ENCODE measurements around the gene CTBP2. TPM values are rescaled to one million over a fixed set of nuclear protein-coding genes. Genes with fewer than 3 reads are reported as not detected.

CTBP2 gene
- total and polyA plus RNA-seq, 4 donors: 32.4 to 85.7 (median 68.7) TPM

DNA sequence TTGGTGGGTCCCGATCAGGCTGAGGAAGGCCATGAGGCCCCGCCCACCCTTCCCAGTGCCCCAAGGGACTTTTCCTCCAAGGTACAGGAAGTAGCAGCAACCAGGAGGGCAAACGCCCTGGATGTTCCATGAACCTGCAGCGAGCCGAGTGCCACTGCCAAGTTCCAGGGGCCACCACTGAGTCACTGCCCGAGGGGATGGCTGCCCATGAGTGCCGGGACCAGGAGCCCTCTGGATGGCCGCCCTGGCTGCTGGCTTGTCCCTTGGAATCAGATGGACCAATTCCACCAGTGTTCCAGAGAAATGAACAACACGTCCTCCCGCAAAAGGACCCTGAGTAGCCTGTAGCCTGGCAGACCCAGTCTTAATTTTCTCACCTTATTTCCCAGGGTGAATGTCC is 144.2 kb downstream of the CTBP2 start:
- Histone ChIP-seq H3K27me3 (ENCODE audit: control insufficient read depth in 1 of 2, insufficient read depth in 2 of 2, low read length in 1 of 2) (no peaks in the 10 kb centered on the region), H3K27ac (ENCODE audit: low read depth in 1 of 2, low read length in 2 of 2) (peak overlapping the region; percentile 80 to 98), H3K36me3 (ENCODE audit: control insufficient read depth in 1 of 2, insufficient read depth in 2 of 2, low read length in 1 of 2) (no peaks in the 10 kb centered on the region), H3K4me3 (ENCODE audit: low read length in 2 of 2) (no peak overlapping the region), H3K9me3 (ENCODE audit: control insufficient read depth, low read length) (no peaks in the 10 kb centered on the region), H3K4me1 (ENCODE audit: control insufficient read depth in 1 of 2, insufficient read depth in 2 of 2, low read length in 2 of 2) (peaks cover 0 to 4% of the 10 kb centered on the region in 2 donors)
- DNase-seq (peak; percentile 87 to 92), ATAC-seq (ENCODE audit: low FRiP score) (peak; percentile 81)
- intact Hi-C loops (cut with DNase I): loop anchor here in 1 of 2 donors (5.0 kb wide), 1 partner anchor 46 kb away; no protein-coding TSS in a partner anchor
- WGBS, 2 donors: 8 to 9% methylated on average over 9 to 10 of the region's 10 CpGs

DNA sequence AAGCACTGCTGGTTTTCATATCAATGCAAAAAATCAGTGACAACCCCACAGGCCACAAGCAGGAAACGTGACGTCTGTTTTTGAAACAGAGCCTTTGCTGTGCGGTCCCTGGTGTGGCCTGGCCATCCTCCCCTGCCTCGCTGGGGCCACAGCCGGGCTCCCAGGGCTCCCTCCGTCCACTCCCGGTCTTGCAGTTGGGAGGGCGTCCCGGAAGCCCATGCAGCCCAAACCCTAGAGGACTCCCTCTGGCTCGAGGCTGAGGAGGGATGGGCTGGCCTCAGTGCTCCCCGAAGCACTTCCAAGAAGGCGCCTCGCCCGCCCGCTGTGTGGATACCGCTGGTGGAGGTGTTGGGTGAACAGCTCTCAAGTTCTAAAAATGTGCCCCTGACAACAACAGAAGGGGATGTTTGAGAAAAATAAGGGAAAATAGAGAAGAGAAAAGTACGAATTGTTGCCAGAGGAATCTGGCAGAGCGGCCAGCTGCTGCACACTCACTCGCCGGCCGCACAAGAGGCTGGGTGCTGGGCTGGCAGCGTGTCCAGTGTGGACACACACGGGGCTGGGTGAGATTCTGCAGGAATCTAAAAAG is 144.9 kb downstream of the CTBP2 start:
- H3K27me3 ChIP-seq (ENCODE audit: control insufficient read depth in 1 of 2, insufficient read depth in 2 of 2, low read length in 1 of 2): no peaks in the 10 kb centered on the region
- peaks cover 1 to 4% of the 10 kb centered on the region in 2 donors for H3K4me1 ChIP-seq (ENCODE audit: control insufficient read depth in 1 of 2, insufficient read depth in 2 of 2, low read length in 2 of 2)
- DNase-seq (peak; percentile 82 to 87), ATAC-seq (ENCODE audit: low FRiP score) (peak; percentile 57)
- H3K27ac ChIP-seq (ENCODE audit: low read depth in 1 of 2, low read length in 2 of 2): peak overlapping the region; percentile 80 to 98
- H3K36me3 ChIP-seq (ENCODE audit: control insufficient read depth in 1 of 2, insufficient read depth in 2 of 2, low read length in 1 of 2): no peaks in the 10 kb centered on the region
- H3K4me3 ChIP-seq (ENCODE audit: low read length in 2 of 2): no peak overlapping the region
- 4 to 7% methylated on average over 23 of the region's 23 CpGs for WGBS, 2 donors
- no peaks in the 10 kb centered on the region for H3K9me3 ChIP-seq (ENCODE audit: control insufficient read depth, low read length)
- intact Hi-C loops (cut with DNase I): loop anchor here in 1 of 2 donors (5.0 kb wide), 1 partner anchor 47 kb away; no protein-coding TSS in a partner anchor

DNA sequence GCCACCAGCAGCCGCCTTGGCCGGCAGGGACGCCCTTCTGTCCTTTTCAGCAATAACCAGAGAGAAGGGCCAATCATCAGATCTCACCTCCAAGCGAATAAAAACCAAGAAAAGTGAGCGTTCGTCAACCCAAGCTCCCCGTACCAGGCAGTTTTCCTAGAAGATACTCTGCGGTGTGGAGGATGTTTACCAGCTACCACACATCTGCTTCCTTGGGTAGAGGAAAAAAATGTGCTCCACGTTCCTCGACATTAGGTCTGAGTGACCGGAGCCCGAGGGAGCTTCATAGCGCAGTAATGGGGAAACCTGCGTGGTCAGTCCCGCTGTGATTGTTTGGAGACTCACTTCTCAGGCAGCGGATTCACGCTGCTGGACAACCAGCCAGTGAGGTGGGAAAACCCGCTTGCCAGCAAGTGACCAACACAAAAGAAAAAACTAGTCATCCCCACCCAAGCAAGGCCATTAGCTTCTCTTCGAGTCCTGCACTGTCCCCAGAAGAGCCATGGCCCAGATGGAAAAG is 145.5 kb downstream of the CTBP2 start:
- DNase-seq (peak in 1 of 2 donors; percentile 41), ATAC-seq (ENCODE audit: low FRiP score) (no peak)
- Histone ChIP-seq H3K9me3 (ENCODE audit: control insufficient read depth, low read length) (no peaks in the 10 kb centered on the region), H3K36me3 (ENCODE audit: control insufficient read depth in 1 of 2, insufficient read depth in 2 of 2, low read length in 1 of 2) (no peaks in the 10 kb centered on the region), H3K4me1 (ENCODE audit: control insufficient read depth in 1 of 2, insufficient read depth in 2 of 2, low read length in 2 of 2) (peaks cover 3 to 4% of the 10 kb centered on the region in 2 donors), H3K27me3 (ENCODE audit: control insufficient read depth in 1 of 2, insufficient read depth in 2 of 2, low read length in 1 of 2) (no peaks in the 10 kb centered on the region), H3K4me3 (ENCODE audit: low read length in 2 of 2) (no peak overlapping the region), H3K27ac (ENCODE audit: low read depth in 1 of 2, low read length in 2 of 2) (peak overlapping the region; percentile 80 to 98)
- intact Hi-C loops (cut with DNase I): loop anchor here in 1 of 2 donors (5.0 kb wide), 1 partner anchor 47 kb away; no protein-coding TSS in a partner anchor
- WGBS, 2 donors: 87% methylated on average over 19 of the region's 19 CpGs

- DNase-seq: peak in 1 of 2 donors; percentile 69
- H3K9me3 ChIP-seq (ENCODE audit: control insufficient read depth, low read length): no peaks in the 10 kb centered on the region
- WGBS, 2 donors: 52 to 55% methylated on average over 20 of the region's 20 CpGs
- peaks cover 3 to 4% of the 10 kb centered on the region in 2 donors for H3K4me1 ChIP-seq (ENCODE audit: control insufficient read depth in 1 of 2, insufficient read depth in 2 of 2, low read length in 2 of 2)
- intact Hi-C loops (cut with DNase I): no loop called here
- no peaks in the 10 kb centered on the region for H3K36me3 ChIP-seq (ENCODE audit: control insufficient read depth in 1 of 2, insufficient read depth in 2 of 2, low read length in 1 of 2)
- ATAC-seq (ENCODE audit: low FRiP score): no peak
- no peaks in the 10 kb centered on the region for H3K27me3 ChIP-seq (ENCODE audit: control insufficient read depth in 1 of 2, insufficient read depth in 2 of 2, low read length in 1 of 2)
- no peak overlapping the region for H3K4me3 ChIP-seq (ENCODE audit: low read length in 2 of 2)
- H3K27ac ChIP-seq (ENCODE audit: low read depth in 1 of 2, low read length in 2 of 2): peak overlapping the region in 1 of 2 donors; percentile 98
Measured at GRCh38 chr10:125014086-125014830, 146.1 kb downstream of the CTBP2 start.

DNA sequence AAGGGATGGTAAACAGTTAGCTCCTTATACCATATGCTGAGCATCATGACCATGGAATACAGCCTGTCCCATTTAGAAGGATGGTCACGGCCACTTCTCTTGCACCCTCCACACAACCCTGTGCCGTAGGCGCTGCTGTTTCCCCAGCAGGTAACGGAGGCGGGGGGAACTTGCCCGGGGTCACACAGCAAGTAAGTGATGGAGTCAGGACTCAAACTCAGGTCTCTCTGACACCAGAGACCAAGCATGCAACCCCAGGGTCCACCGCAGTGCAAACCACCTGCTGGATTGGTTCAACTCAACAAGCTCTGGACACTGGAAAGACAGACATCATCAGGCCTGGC is 146.9 kb downstream of the CTBP2 start:
- intact Hi-C loops (cut with DNase I): no loop called here
- Histone ChIP-seq H3K27ac (ENCODE audit: low read depth in 1 of 2, low read length in 2 of 2) (peak overlapping the region in 1 of 2 donors; percentile 0), H3K36me3 (ENCODE audit: control insufficient read depth in 1 of 2, insufficient read depth in 2 of 2, low read length in 1 of 2) (no peaks in the 10 kb centered on the region), H3K27me3 (ENCODE audit: control insufficient read depth in 1 of 2, insufficient read depth in 2 of 2, low read length in 1 of 2) (no peaks in the 10 kb centered on the region), H3K4me1 (ENCODE audit: control insufficient read depth in 1 of 2, insufficient read depth in 2 of 2, low read length in 2 of 2) (peaks cover 3 to 4% of the 10 kb centered on the region in 2 donors), H3K9me3 (ENCODE audit: control insufficient read depth, low read length) (no peaks in the 10 kb centered on the region), H3K4me3 (ENCODE audit: low read length in 2 of 2) (no peak overlapping the region)
- DNase-seq (no peak), ATAC-seq (ENCODE audit: low FRiP score) (no peak)
- WGBS, 2 donors: 96 to 99% methylated on average over 7 of the region's 7 CpGs

DNA sequence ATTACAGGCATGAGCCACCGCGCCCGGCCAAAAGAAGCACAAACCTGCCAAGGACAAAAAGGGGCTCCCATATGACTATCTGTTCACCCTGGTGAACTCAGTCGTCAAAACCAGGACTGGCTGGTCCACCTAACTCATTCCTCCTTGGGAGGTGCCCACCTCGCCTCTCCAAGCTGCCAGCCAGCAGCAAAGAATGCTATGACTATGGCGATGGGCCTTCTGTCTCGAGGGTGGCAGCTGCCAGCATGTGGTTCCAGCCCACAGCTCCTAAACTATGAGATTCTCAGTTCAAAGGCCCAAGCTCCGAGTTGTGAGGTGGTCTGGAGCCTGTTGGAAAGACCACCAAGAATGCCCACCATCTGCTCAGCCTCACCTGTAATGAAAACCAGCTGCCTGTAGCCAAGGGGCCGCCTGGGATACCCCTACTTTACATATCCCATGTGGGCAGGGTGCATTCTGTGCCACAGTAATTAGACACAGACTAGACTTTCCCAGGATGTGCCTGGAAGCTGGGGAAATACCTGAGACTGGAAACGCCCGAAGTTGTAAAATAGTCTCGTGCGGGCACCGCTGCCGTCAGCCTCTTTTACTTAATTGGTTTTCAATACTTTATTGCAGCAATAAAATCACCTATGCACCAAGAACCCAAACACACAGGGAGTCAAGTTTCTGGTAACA is 147.4 kb downstream of the CTBP2 start:
- H3K9me3 ChIP-seq (ENCODE audit: control insufficient read depth, low read length): no peaks in the 10 kb centered on the region
- 80 to 83% methylated on average over 15 of the region's 15 CpGs for WGBS, 2 donors
- no peaks in the 10 kb centered on the region for H3K27me3 ChIP-seq (ENCODE audit: control insufficient read depth in 1 of 2, insufficient read depth in 2 of 2, low read length in 1 of 2)
- DNase-seq (peak; percentile 41 to 75), ATAC-seq (ENCODE audit: low FRiP score) (no peak)
- peaks cover 3 to 4% of the 10 kb centered on the region in 2 donors for H3K4me1 ChIP-seq (ENCODE audit: control insufficient read depth in 1 of 2, insufficient read depth in 2 of 2, low read length in 2 of 2)
- intact Hi-C loops (cut with DNase I): no loop called here
- no peaks in the 10 kb centered on the region for H3K36me3 ChIP-seq (ENCODE audit: control insufficient read depth in 1 of 2, insufficient read depth in 2 of 2, low read length in 1 of 2)
- H3K4me3 ChIP-seq (ENCODE audit: low read length in 2 of 2): no peak overlapping the region
- peak overlapping the region; percentile 24 to 74 for H3K27ac ChIP-seq (ENCODE audit: low read depth in 1 of 2, low read length in 2 of 2)

GRCh38 chr10:125011926-125012705 is 148.2 kb downstream of the CTBP2 start:
- Histone ChIP-seq H3K4me1 (ENCODE audit: control insufficient read depth in 1 of 2, insufficient read depth in 2 of 2, low read length in 2 of 2) (peaks cover 3 to 4% of the 10 kb centered on the region in 2 donors), H3K36me3 (ENCODE audit: control insufficient read depth in 1 of 2, insufficient read depth in 2 of 2, low read length in 1 of 2) (no peaks in the 10 kb centered on the region), H3K9me3 (ENCODE audit: control insufficient read depth, low read length) (no peaks in the 10 kb centered on the region), H3K27ac (ENCODE audit: low read depth in 1 of 2, low read length in 2 of 2) (peak overlapping the region; percentile 72 to 74), H3K27me3 (ENCODE audit: control insufficient read depth in 1 of 2, insufficient read depth in 2 of 2, low read length in 1 of 2) (no peaks in the 10 kb centered on the region), H3K4me3 (ENCODE audit: low read length in 2 of 2) (no peak overlapping the region)
- DNase-seq (peak; percentile 79 to 88), ATAC-seq (ENCODE audit: low FRiP score) (peak; percentile 64)
- intact Hi-C loops (cut with DNase I): no loop called here
- WGBS, 2 donors: 35 to 42% methylated on average over 27 of the region's 27 CpGs

All from aorta (tissue), 5 donors.